ENCODE data around the gene LRP6.

- TF ChIP-seq CTCF (conservative IDR thresholded peaks at IDR 0.05; ENCODE audit: low read length) (no peak), EZH2phosphoT487 (IDR thresholded peaks at IDR 0.05; ENCODE audit: borderline replicate concordance) (no peak)
Measured at GRCh38 chr12:12210416-12210815, 56.4 kb downstream of the LRP6 start.

Measured in Loucy (cell line).